DOHH2 (cell line): ENCODE measurements around the gene CDC37L1.

ENCODE experiments used
- H3F3A ChIP-seq: fragments of 200-600 bp; sonication (generic), shearing (Covaris generic); 2 replicates; pipeline ENCODE4 v1.6.0; 2016; ENCODE audit warnings: antibody characterized with exemption, mild to moderate bottlenecking; ENCODE audit not compliant: control insufficient read depth, insufficient read depth
- H3K27ac ChIP-seq: fragments of 200-600 bp; sonication (generic); 2 replicates; pipeline ENCODE4 v1.5.1; 2014; ENCODE audit warnings: low read depth, mild to moderate bottlenecking, low read length, moderate library complexity
- H3K27me3 ChIP-seq: fragments of 200-600 bp; sonication (generic); 2 replicates; pipeline ENCODE4 v1.6.1; 2014; ENCODE audit warnings: mild to moderate bottlenecking, low read length, mixed read lengths; ENCODE audit not compliant: control insufficient read depth
- H3K36me3 ChIP-seq: fragments of 200-600 bp; sonication (generic); 2 replicates; pipeline ENCODE4 v1.6.1; 2014; ENCODE audit warnings: mild to moderate bottlenecking, low read length, moderate library complexity, mixed read lengths; ENCODE audit not compliant: control insufficient read depth
- H3K4me1 ChIP-seq: fragments of 200-600 bp; sonication (generic); 2 replicates; pipeline ENCODE4 v1.6.1; 2014; ENCODE audit warnings: mild to moderate bottlenecking, low read length, mixed read lengths; ENCODE audit not compliant: control insufficient read depth
- H3K4me2 ChIP-seq: fragments of 200-600 bp; sonication (generic); 2 replicates; pipeline ENCODE4 v1.6.0; 2014; ENCODE audit warnings: mild to moderate bottlenecking, low read length, moderate library complexity
- H3K4me3 ChIP-seq: fragments of 200-600 bp; sonication (generic); 2 replicates; pipeline ENCODE4 v1.5.1; 2014; ENCODE audit warnings: mild to moderate bottlenecking, low read length, mixed read lengths
- H3K79me2 ChIP-seq: fragments of 200-600 bp; sonication (generic); 2 replicates; pipeline ENCODE4 v1.6.1; 2014; ENCODE audit warnings: mild to moderate bottlenecking, low read length, mixed read lengths; ENCODE audit not compliant: control insufficient read depth
- H3K9me2 ChIP-seq: fragments of 200-600 bp; sonication (generic); replicated peaks from 2 replicates; pipeline ENCODE4 v1.6.1; 2014; ENCODE audit warnings: mild to moderate bottlenecking, low read length, mixed read lengths; ENCODE audit not compliant: control insufficient read depth
- H3K9me3 ChIP-seq: fragments of 200-600 bp; sonication (generic); 2 replicates; pipeline ENCODE4 v1.6.1; 2014; ENCODE audit warnings: antibody characterized with exemption, low read length, mixed read lengths; ENCODE audit not compliant: control insufficient read depth, insufficient read depth
- H4K20me1 ChIP-seq: fragments of 200-600 bp; sonication (generic); 2 replicates; pipeline ENCODE4 v1.6.0; 2014; ENCODE audit warnings: low read depth, mild to moderate bottlenecking, antibody characterized with exemption, low read length, moderate library complexity; ENCODE audit not compliant: control insufficient read depth, insufficient read depth
- EZH2phosphoT487 ChIP-seq: fragments of 200-600 bp; sonication (generic); IDR thresholded peaks from 2 replicates; pipeline ENCODE4 v1.6.1; 2017; ENCODE audit warnings: borderline replicate concordance, mild to moderate bottlenecking, antibody characterized with exemption, low read length, moderate library complexity, mixed read lengths
- TF ChIP-seq, protein P1 (sequence below): fragments of 200-600 bp; sonication (generic); IDR thresholded peaks from one replicate; pipeline ENCODE4 v1.5.1; 2014; ENCODE audit warnings: antibody characterized with exemption, mild to moderate bottlenecking, low read depth, low read length; ENCODE audit not compliant: poor library complexity, severe bottlenecking

CDC37L1 gene

DNA sequence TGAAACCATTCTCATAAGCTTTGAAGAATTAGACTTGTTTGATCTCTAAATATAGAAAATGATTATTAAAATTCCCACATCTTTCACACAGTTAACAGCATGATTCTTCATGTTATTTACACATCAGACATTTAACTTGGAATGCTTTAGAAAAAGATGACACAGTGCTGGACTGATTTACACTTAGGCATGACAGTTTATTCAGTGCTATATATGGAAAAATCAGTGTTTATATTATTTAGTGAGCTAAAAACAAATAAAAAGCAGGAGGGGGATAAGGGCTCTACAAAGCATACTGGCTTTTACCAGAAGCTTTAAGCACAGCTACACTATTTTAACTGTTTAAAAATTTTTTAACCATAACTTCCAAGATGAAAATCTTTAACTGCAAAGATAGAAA, 30.0 kb downstream of the CDC37L1 start:
- Histone ChIP-seq H3K27me3 (no peaks in the 10 kb centered on the region), H3K4me2 (no peak overlapping the region), H3K36me3 (peaks cover 71% of the 10 kb centered on the region), H3K79me2 (no peaks in the 10 kb centered on the region), H3K9me3 (no peaks in the 10 kb centered on the region), H3K27ac (no peak overlapping the region), H3K4me1 (no peaks in the 10 kb centered on the region), H4K20me1 (no peaks in the 10 kb centered on the region; the same call in 1 of the 2 replicates), H3K9me2 (no peaks in the 10 kb centered on the region), H3F3A (peaks cover 6% of the 10 kb centered on the region; the same call in 1 of the 2 replicates), H3K4me3 (no peak overlapping the region)
- TF ChIP-seq EZH2phosphoT487: no peak
- TF ChIP-seq, protein P1, sequence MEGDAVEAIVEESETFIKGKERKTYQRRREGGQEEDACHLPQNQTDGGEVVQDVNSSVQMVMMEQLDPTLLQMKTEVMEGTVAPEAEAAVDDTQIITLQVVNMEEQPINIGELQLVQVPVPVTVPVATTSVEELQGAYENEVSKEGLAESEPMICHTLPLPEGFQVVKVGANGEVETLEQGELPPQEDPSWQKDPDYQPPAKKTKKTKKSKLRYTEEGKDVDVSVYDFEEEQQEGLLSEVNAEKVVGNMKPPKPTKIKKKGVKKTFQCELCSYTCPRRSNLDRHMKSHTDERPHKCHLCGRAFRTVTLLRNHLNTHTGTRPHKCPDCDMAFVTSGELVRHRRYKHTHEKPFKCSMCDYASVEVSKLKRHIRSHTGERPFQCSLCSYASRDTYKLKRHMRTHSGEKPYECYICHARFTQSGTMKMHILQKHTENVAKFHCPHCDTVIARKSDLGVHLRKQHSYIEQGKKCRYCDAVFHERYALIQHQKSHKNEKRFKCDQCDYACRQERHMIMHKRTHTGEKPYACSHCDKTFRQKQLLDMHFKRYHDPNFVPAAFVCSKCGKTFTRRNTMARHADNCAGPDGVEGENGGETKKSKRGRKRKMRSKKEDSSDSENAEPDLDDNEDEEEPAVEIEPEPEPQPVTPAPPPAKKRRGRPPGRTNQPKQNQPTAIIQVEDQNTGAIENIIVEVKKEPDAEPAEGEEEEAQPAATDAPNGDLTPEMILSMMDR: no peak

DNA sequence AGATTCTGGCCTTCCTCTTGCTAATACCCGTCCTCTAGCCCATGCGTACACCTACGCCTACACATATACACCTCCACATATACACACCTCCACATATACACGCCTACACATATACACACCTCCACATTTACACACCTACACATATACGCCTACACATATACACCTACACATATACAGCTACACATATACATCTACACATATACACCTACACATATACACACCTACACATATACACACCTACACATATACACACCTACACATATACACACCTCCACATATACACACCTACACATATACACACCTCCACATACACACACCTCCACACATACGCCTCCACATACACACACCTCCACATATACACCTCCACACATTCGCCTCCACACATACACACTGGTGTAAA, 34.5 kb downstream of the CDC37L1 start:
- peaks cover 87% of the 10 kb centered on the region for H3K36me3 ChIP-seq
- H3K4me2 ChIP-seq: no peak overlapping the region
- no peaks in the 10 kb centered on the region for H3K9me3 ChIP-seq
- H3K27me3 ChIP-seq: no peaks in the 10 kb centered on the region
- no peaks in the 10 kb centered on the region for H3K9me2 ChIP-seq
- H4K20me1 ChIP-seq: no peaks in the 10 kb centered on the region; the same call in 1 of the 2 replicates
- H3K79me2 ChIP-seq: no peaks in the 10 kb centered on the region
- no peaks in the 10 kb centered on the region for H3K4me1 ChIP-seq
- H3K4me3 ChIP-seq: no peak overlapping the region
- TF ChIP-seq, protein P1: no peak
- TF ChIP-seq EZH2phosphoT487: no peak
- 0 out of 2 replicates have a peak, but pooled peaks cover 8% of the 10 kb centered on the region for H3F3A ChIP-seq
- no peak overlapping the region for H3K27ac ChIP-seq

DNA sequence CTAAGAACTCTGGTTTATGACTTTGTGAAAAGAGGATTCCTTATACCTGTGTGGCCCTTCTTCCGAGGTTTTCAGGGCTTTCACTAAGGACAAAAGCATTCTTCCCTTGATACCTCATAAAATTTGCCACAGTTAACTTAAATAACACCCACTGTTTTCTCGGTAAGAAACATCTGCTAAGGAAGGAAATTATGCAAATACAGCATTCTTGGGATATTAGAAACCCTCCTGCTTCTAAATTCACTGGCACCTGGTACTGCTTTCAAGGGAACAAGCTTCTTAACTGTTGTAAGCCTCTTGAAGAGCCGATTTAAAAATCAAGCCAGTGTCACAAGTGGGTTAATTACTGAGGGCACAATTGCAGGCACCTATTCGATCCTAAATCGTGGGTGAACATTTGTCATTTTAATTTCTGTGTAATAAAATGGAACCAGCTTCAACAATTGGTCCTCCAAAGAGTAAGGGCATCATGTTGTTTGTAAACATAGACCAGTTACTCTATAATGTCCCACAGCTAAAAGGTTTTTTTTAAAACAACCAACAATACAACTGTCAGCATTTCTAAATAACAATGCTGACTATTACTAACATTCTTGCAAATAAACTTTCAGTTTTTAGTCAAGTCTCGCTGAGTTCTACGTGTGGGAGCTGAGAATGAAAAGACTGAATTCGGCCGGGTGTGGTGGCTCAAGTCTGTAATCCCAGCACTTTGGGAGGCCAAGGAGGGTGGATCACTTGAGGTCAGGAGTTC, 35.1 kb downstream of the CDC37L1 start:
- H3K9me3 ChIP-seq: no peaks in the 10 kb centered on the region
- TF ChIP-seq, protein P1: no peak
- no peak for TF ChIP-seq EZH2phosphoT487
- peaks cover 87% of the 10 kb centered on the region for H3K36me3 ChIP-seq
- H4K20me1 ChIP-seq: no peaks in the 10 kb centered on the region; the same call in 1 of the 2 replicates
- H3K27me3 ChIP-seq: no peaks in the 10 kb centered on the region
- no peaks in the 10 kb centered on the region for H3K79me2 ChIP-seq
- 0 out of 2 replicates have a peak, but pooled peaks cover 8% of the 10 kb centered on the region for H3F3A ChIP-seq
- no peak overlapping the region for H3K4me3 ChIP-seq
- no peak overlapping the region for H3K27ac ChIP-seq
- H3K9me2 ChIP-seq: no peaks in the 10 kb centered on the region
- H3K4me1 ChIP-seq: no peaks in the 10 kb centered on the region
- no peak overlapping the region for H3K4me2 ChIP-seq
